ENCODE data around the gene TMED8. TPM values are rescaled to one million over a fixed set of nuclear protein-coding genes. Genes with fewer than 3 reads are reported as not detected.
"Not testable (repeated sequence)": the region's sequence is repeated elsewhere in the genome, so short reads cannot be mapped to it uniquely, and the experiment has no call there.

Gene TMED8
- total RNA-seq, 1 donor from 2014 or later = 9.9 TPM

DNA sequence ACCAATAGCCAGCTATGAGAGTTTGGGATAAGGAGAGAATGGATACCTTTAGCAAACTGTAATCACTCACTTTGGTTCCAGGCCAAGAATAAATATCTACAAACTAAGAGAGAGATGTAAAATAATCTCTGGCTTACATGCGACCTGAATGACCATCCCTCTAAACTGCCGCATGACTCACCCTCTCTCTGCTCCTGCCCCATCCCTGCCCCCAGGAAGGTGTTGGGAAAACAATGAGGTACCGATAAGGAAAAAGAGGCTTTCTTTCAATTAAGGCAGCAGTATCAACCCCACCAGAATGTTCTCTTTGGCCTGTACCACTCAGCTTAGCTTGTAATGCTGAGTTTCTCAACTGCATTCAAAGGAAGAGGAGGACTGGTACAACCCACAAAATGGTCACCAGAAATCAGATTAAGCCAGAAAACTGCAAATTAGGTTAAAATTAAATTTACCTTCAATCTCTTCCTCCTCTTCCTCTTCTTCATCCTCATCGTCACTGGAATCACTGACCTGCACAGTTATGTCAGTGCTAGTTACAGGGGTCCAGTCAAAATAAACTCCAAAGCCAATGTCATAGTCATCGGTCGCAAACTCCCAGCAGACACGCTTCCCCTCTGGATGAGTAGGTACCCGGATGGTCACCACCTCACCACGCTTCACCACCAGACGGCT, 34.0 kb downstream of the TMED8 start:
- H3K4me3 Mint-ChIP-seq (ENCODE audit: unreplicated experiment) = no peak overlapping the region
- H3K27ac Mint-ChIP-seq (ENCODE audit: unreplicated experiment) = no peak overlapping the region
- no peaks in the 10 kb centered on the region for H3K4me1 Mint-ChIP-seq (ENCODE audit: unreplicated experiment)
- peaks cover 10% of the 10 kb centered on the region for H3K36me3 Mint-ChIP-seq (ENCODE audit: low read depth, unreplicated experiment)
- no peaks in the 10 kb centered on the region for H3K27me3 Mint-ChIP-seq (ENCODE audit: unreplicated experiment)
- H3K9me3 Mint-ChIP-seq (ENCODE audit: unreplicated experiment) = no peaks in the 10 kb centered on the region
- DNase-seq (ENCODE audit: low spot score) = no peak
- TF ChIP-seq, protein P1, sequence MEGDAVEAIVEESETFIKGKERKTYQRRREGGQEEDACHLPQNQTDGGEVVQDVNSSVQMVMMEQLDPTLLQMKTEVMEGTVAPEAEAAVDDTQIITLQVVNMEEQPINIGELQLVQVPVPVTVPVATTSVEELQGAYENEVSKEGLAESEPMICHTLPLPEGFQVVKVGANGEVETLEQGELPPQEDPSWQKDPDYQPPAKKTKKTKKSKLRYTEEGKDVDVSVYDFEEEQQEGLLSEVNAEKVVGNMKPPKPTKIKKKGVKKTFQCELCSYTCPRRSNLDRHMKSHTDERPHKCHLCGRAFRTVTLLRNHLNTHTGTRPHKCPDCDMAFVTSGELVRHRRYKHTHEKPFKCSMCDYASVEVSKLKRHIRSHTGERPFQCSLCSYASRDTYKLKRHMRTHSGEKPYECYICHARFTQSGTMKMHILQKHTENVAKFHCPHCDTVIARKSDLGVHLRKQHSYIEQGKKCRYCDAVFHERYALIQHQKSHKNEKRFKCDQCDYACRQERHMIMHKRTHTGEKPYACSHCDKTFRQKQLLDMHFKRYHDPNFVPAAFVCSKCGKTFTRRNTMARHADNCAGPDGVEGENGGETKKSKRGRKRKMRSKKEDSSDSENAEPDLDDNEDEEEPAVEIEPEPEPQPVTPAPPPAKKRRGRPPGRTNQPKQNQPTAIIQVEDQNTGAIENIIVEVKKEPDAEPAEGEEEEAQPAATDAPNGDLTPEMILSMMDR (IDR thresholded peaks at IDR 0.05; ENCODE audit: unreplicated experiment) = no peak

DNA sequence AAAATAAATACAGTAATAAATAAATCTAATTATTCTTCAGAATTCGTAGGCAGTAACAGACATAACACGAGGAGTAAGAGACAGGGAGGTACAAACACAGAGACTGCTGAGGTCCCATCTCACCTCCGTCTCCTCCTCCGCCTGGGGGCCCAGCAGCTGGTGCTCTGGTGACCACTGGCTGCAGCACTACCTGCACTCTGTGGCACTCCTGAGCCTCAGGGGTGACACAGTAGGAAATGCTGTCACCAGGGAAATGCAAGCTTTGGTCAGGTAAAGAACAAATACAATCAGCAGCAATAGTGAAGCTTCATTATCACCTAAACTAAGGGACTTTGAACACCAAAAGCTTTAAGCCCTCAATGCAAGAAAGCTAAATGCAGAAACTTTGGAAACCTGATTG, 36.5 kb downstream of the TMED8 start:
- H3K27ac Mint-ChIP-seq (ENCODE audit: unreplicated experiment) = no peak overlapping the region

GRCh38 chr14:77339407-77339806, 37.5 kb downstream of the TMED8 start:
- TF ChIP-seq, protein P1 (IDR thresholded peaks at IDR 0.05; ENCODE audit: unreplicated experiment) = no peak
- DNase-seq (ENCODE audit: low spot score) = no peak
- Mint-ChIP-seq H3K36me3 (ENCODE audit: low read depth, unreplicated experiment) (peaks cover 10% of the 10 kb centered on the region), H3K27me3 (ENCODE audit: unreplicated experiment) (no peaks in the 10 kb centered on the region), H3K4me3 (ENCODE audit: unreplicated experiment) (no peak overlapping the region), H3K4me1 (ENCODE audit: unreplicated experiment) (no peaks in the 10 kb centered on the region), H3K9me3 (ENCODE audit: unreplicated experiment) (no peaks in the 10 kb centered on the region), H3K27ac (ENCODE audit: unreplicated experiment) (no peak overlapping the region)

More for the DNA sequence above, 36.5 kb downstream of the TMED8 start:
- H3K4me1 Mint-ChIP-seq (ENCODE audit: unreplicated experiment) = no peaks in the 10 kb centered on the region
- no peak for DNase-seq (ENCODE audit: low spot score)
- peaks cover 10% of the 10 kb centered on the region for H3K36me3 Mint-ChIP-seq (ENCODE audit: low read depth, unreplicated experiment)
- no peaks in the 10 kb centered on the region for H3K27me3 Mint-ChIP-seq (ENCODE audit: unreplicated experiment)
- TF ChIP-seq, protein P1 (IDR thresholded peaks at IDR 0.05; ENCODE audit: unreplicated experiment) = no peak
- no peaks in the 10 kb centered on the region for H3K9me3 Mint-ChIP-seq (ENCODE audit: unreplicated experiment)
- H3K4me3 Mint-ChIP-seq (ENCODE audit: unreplicated experiment) = no peak overlapping the region

GRCh38 chr14:77338302-77338701, 38.6 kb downstream of the TMED8 start:
- TF ChIP-seq, protein P1 (IDR thresholded peaks at IDR 0.05; ENCODE audit: unreplicated experiment) = no peak
- Mint-ChIP-seq H3K4me3 (ENCODE audit: unreplicated experiment) (no peak overlapping the region), H3K36me3 (ENCODE audit: low read depth, unreplicated experiment) (peaks cover 5% of the 10 kb centered on the region), H3K9me3 (ENCODE audit: unreplicated experiment) (no peaks in the 10 kb centered on the region), H3K4me1 (ENCODE audit: unreplicated experiment) (no peaks in the 10 kb centered on the region), H3K27ac (ENCODE audit: unreplicated experiment) (no peak overlapping the region), H3K27me3 (ENCODE audit: unreplicated experiment) (no peaks in the 10 kb centered on the region)
- no peak for DNase-seq (ENCODE audit: low spot score)

- no peak overlapping the region for H3K4me3 Mint-ChIP-seq (ENCODE audit: unreplicated experiment)
- peaks cover 5% of the 10 kb centered on the region for H3K36me3 Mint-ChIP-seq (ENCODE audit: low read depth, unreplicated experiment)
- no peaks in the 10 kb centered on the region for H3K9me3 Mint-ChIP-seq (ENCODE audit: unreplicated experiment)
- no peak overlapping the region for H3K27ac Mint-ChIP-seq (ENCODE audit: unreplicated experiment)
- no peak for DNase-seq (ENCODE audit: low spot score)
- H3K27me3 Mint-ChIP-seq (ENCODE audit: unreplicated experiment) = no peaks in the 10 kb centered on the region
- TF ChIP-seq, protein P1 (IDR thresholded peaks at IDR 0.05; ENCODE audit: unreplicated experiment) = no peak
- no peaks in the 10 kb centered on the region for H3K4me1 Mint-ChIP-seq (ENCODE audit: unreplicated experiment)
These were observed 39.0 kb downstream of the TMED8 start for GRCh38 chr14:77337880-77338279.

- not testable (repeated sequence) for H3K4me1 Mint-ChIP-seq (ENCODE audit: unreplicated experiment); H3K4me3 Mint-ChIP-seq (ENCODE audit: unreplicated experiment); DNase-seq (ENCODE audit: low spot score); H3K27ac Mint-ChIP-seq (ENCODE audit: unreplicated experiment); H3K27me3 Mint-ChIP-seq (ENCODE audit: unreplicated experiment); H3K36me3 Mint-ChIP-seq (ENCODE audit: low read depth, unreplicated experiment); H3K9me3 Mint-ChIP-seq (ENCODE audit: unreplicated experiment)
These were observed 39.6 kb downstream of the TMED8 start for GRCh38 chr14:77337255-77337654.

Measured in endothelial cell (in vitro differentiated cells).